ENCODE measurements around the gene SPEM1.

SPEM1 gene

DNA sequence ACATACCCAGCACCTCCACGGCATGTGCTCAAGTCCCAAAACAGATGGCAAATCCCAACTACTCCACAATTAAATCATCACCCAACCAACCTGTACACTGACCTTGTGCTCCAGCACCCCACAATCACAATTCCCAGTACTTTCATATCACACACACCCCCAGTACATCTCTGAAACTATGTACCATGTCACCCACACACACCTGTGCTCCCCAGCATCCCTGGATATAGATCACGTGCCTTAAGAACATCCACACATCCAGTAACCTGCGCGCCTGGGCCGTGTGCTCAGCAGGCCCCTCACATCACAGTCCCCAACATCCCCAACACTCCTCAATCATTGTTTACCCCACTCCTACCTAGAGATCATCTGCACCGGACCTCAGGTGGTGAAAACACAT is 10.4 kb upstream of the SPEM1 start:
- TF ChIP-seq, protein P1, sequence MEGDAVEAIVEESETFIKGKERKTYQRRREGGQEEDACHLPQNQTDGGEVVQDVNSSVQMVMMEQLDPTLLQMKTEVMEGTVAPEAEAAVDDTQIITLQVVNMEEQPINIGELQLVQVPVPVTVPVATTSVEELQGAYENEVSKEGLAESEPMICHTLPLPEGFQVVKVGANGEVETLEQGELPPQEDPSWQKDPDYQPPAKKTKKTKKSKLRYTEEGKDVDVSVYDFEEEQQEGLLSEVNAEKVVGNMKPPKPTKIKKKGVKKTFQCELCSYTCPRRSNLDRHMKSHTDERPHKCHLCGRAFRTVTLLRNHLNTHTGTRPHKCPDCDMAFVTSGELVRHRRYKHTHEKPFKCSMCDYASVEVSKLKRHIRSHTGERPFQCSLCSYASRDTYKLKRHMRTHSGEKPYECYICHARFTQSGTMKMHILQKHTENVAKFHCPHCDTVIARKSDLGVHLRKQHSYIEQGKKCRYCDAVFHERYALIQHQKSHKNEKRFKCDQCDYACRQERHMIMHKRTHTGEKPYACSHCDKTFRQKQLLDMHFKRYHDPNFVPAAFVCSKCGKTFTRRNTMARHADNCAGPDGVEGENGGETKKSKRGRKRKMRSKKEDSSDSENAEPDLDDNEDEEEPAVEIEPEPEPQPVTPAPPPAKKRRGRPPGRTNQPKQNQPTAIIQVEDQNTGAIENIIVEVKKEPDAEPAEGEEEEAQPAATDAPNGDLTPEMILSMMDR (IDR thresholded peaks at IDR 0.05; ENCODE audit: borderline replicate concordance, control extremely low read depth, extremely low read depth, insufficient read depth, missing control alignments): no peak
- no peak for DNase-seq (ENCODE audit: low spot score)
- in situ Hi-C loops (cut with MboI; ENCODE audit: low sequenced_read_pairs, unreplicated experiment): no loop called here

DNA sequence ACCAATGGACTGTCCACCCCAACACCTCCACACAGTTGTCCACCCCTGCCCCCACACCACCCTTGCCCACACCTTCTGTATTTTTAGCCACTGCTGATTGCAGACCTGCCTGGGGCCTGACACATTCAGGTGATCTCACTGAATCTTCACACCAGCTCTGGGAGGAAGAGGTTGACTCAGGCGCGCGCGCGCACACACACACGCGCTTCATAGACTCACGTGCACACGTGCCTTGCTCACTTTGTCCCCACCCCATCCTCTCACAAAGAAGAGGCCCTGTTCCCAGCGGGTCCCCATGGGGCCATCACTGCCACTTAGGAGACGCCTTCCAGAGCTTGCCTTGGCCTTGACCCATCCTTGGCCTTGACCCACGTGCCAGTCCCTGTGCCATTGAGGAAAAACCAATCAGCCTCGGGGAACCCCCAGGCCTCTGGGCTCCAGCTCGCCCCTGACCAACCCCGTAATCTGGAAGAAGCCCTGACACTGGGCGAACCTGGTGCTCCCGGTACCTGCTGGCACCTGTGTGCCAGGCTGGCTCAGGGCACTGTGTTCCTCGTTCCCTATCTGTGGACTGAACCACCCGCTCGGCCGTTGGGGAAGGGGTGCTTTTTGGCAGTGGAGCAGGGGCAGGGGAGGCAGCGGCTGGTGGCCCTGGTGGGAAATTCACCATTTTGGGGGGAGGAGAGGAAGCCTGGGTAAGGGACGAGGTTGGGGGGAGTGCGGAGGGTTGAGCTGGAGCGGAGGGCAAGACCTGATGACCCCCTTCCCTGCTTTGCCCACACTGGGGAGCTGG is 9.3 kb upstream of the SPEM1 start:
- in situ Hi-C loops (cut with MboI; ENCODE audit: low sequenced_read_pairs, unreplicated experiment): no loop called here
- TF ChIP-seq, protein P1 (IDR thresholded peaks at IDR 0.05; ENCODE audit: borderline replicate concordance, control extremely low read depth, extremely low read depth, insufficient read depth, missing control alignments): no peak
- no peak for DNase-seq (ENCODE audit: low spot score)

DNA sequence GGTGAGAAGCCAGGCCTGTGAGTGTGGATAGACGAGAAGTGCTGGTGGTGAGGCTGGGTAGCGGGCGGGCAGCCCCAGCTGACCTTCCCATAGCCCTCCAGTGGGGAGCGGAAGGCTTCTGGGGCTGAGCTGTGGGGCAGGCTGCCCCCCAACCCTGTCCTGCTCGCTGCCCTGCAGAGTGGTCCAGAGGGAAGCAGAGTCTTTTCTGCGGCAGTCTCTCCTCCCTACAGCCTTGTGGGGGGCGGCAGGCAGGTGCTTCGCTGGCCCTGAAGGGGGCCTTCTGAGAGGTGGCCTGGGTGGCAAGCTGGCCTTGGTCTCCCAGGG is 8.7 kb upstream of the SPEM1 start:
- no peak for DNase-seq (ENCODE audit: low spot score)

DNA sequence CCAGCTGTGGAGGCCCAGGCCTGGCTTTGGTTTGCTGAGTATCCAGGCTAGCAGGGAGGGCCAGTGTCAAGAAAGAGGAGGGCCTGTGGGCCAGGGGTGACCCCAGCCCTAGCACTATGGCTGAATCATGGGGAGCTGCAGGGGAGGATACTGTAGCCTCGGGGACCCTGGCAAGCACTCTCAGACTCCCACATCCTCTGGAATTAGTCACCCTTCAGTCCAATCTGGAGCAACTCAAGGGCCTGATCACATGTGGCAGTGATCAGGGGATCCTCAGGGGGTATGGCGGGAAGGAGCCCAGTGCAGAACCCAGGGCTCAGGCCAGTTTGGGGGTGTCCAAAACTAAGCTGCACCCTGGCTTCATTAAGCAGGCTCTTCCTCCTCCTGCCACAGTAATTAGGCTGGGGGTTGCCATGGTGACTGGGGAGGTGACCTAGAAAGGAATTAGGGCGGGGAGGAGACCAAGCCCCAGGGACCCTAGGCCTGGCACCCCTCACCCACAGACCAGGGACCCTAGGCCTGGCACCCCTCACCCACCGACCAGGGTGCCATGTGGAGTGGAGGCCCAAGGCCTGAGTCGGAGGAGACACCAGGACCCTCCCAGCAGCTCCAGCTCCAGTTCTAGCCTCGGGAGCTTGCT is 6.7 kb upstream of the SPEM1 start:
- in situ Hi-C loops (cut with MboI; ENCODE audit: low sequenced_read_pairs, unreplicated experiment): no loop called here
- no peak for DNase-seq (ENCODE audit: low spot score)
- TF ChIP-seq, protein P1 (IDR thresholded peaks at IDR 0.05; ENCODE audit: borderline replicate concordance, control extremely low read depth, extremely low read depth, insufficient read depth, missing control alignments): no peak

More for the DNA sequence above, 8.7 kb upstream of the SPEM1 start:
- TF ChIP-seq, protein P1 (IDR thresholded peaks at IDR 0.05; ENCODE audit: borderline replicate concordance, control extremely low read depth, extremely low read depth, insufficient read depth, missing control alignments): no peak
- in situ Hi-C loops (cut with MboI; ENCODE audit: low sequenced_read_pairs, unreplicated experiment): no loop called here

DNA sequence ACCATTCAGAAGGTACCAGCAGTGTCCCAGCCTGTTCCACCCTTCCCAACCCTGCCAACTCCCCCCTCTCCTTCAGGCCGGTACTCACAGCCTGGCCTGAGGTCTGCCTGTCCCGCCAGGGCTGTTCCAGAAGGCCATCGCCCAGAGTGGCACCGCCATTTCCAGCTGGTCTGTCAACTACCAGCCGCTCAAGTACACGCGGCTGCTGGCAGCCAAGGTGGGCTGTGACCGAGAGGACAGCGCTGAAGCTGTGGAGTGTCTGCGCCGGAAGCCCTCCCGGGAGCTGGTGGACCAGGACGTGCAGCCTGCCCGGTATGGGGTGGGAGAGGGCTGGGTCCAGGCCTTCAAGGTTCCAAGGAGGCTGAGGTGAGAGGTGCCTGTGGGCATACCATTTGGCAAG is 5.3 kb upstream of the SPEM1 start:
- DNase-seq (ENCODE audit: low spot score): no peak
- in situ Hi-C loops (cut with MboI; ENCODE audit: low sequenced_read_pairs, unreplicated experiment): no loop called here
- TF ChIP-seq, protein P1 (IDR thresholded peaks at IDR 0.05; ENCODE audit: borderline replicate concordance, control extremely low read depth, extremely low read depth, insufficient read depth, missing control alignments): no peak

DNA sequence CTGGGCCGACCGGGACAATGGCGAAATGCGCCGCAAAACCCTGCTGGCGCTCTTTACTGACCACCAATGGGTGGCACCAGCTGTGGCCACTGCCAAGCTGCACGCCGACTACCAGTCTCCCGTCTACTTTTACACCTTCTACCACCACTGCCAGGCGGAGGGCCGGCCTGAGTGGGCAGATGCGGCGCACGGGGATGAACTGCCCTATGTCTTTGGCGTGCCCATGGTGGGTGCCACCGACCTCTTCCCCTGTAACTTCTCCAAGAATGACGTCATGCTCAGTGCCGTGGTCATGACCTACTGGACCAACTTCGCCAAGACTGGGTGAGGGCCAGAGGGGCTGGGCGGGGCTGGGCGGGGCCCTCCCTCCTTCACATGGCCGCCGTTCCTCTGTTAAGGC is 4.3 kb upstream of the SPEM1 start:
- no peak for DNase-seq (ENCODE audit: low spot score)
- in situ Hi-C loops (cut with MboI; ENCODE audit: low sequenced_read_pairs, unreplicated experiment): no loop called here
- TF ChIP-seq, protein P1 (IDR thresholded peaks at IDR 0.05; ENCODE audit: borderline replicate concordance, control extremely low read depth, extremely low read depth, insufficient read depth, missing control alignments): no peak

Measured in GM13976 (cell line).